ENCODE data around the gene CROCC2.

Gene CROCC2

DNA sequence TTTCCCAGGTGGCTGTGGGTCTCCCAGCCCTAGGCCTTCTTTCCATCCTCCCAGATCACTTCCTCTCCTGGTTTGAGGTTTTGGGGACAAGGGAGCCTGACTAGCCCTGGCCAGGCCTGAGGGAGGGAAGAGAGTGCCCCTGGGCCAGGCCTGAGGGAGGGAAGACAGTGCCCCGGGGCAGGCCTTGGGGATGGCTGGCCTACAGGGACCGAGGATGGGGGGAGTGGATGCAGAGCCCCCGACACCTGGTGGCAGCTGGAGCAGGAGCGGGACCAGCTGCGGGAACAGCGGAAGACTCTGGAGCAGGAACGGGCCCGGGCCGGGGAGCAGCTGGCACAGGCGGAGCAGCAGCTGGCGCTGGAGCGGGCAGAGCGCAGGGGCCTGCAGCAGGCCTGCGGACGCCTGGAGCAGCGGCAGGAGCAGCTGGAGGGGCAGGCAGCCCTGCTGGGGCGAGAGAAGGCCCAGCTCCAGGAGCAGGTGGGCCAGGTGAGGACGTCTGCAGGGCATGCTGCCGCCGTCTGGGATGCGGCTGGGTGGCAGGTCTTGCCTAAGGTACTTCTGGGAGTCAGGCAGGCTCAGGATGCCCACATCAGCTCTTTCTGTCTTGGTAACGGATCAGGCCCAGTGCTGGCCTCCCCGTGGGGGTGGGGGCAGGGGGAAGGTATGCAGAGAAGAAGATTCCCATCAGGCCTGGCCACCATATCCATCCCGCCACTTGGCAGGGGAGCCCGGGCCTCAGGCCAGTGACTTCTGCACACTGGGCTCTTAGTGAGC, 29.2 kb downstream of the CROCC2 start:
- in situ Hi-C loops (cut with MboI; ENCODE audit: low sequenced_read_pairs, unreplicated experiment) = no loop called here
- DNase-seq (ENCODE audit: low spot score) = no peak
- TF ChIP-seq CTCF (IDR thresholded peaks at IDR 0.05; ENCODE audit: borderline replicate concordance, control extremely low read depth, extremely low read depth, insufficient read depth, missing control alignments) = no peak

DNA sequence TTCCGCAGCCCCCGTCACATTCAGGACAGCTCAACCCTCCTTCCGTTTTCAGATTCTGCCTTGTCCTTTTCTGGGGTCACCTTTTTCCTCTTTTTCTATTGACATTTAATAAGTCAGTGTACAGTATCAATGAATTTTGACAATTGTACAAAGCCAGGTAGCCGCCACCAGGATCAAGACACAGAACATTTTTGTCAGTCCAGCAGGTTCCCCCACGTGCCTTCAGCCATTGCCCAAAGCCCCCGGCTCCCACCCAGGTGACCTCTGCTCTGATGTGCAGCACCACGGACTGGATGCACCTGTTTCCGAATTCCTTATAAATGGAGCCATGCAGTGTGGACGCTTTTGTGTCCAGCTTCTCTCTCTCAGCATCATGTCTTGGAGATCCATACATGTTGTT, 30.0 kb downstream of the CROCC2 start:
- no peak for DNase-seq (ENCODE audit: low spot score)
- in situ Hi-C loops (cut with MboI; ENCODE audit: low sequenced_read_pairs, unreplicated experiment) = no loop called here
- no peak for TF ChIP-seq CTCF (IDR thresholded peaks at IDR 0.05; ENCODE audit: borderline replicate concordance, control extremely low read depth, extremely low read depth, insufficient read depth, missing control alignments)

- TF ChIP-seq CTCF (IDR thresholded peaks at IDR 0.05; ENCODE audit: borderline replicate concordance, control extremely low read depth, extremely low read depth, insufficient read depth, missing control alignments) = no peak
- no peak for DNase-seq (ENCODE audit: low spot score)
- in situ Hi-C loops (cut with MboI; ENCODE audit: low sequenced_read_pairs, unreplicated experiment) = no loop called here
Measured at GRCh38 chr2:240946046-240946445, 39.9 kb downstream of the CROCC2 start.

DNA sequence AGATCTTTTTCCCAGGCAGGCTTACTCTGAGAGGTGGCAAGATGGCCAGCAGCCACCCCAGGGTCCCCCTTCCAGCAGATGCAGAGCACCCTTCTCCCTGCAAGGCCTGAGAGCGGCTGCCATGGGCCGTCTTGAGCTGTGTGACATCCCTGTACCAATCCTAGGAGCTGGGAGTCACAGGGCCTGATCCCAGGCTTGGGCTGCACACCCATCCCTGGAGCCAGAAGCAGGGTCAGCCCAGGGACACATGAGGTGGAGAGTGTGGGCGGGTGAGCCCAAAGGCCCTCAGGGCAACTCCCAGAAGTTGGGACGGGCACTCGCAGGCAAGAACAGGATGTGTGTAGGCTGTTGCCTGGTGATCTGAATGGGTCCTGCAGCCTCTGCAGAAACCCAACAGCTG, 40.5 kb downstream of the CROCC2 start:
- in situ Hi-C loops (cut with MboI; ENCODE audit: low sequenced_read_pairs, unreplicated experiment) = no loop called here
- no peak for DNase-seq (ENCODE audit: low spot score)
- no peak for TF ChIP-seq CTCF (IDR thresholded peaks at IDR 0.05; ENCODE audit: borderline replicate concordance, control extremely low read depth, extremely low read depth, insufficient read depth, missing control alignments)

DNA sequence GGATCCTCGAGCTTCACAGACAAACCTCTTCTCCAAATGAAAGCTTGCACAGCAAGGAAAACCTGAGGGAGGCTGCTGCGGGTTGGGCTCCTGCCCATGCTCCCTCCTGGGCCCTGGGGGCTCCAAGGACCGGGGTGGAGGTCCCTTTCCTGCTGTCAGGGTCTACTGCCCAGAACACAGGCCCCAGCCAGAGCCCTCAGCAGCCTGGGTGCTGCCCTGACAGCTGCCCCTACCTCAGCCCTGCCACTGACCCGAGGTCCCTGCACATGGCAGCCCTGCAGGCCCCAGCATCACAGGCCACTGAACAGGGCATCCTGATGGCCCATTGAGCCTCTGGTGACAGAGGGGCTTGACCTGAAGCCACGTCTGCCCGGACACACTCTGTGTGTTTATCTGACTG, 41.0 kb downstream of the CROCC2 start:
- in situ Hi-C loops (cut with MboI; ENCODE audit: low sequenced_read_pairs, unreplicated experiment) = no loop called here

DNA sequence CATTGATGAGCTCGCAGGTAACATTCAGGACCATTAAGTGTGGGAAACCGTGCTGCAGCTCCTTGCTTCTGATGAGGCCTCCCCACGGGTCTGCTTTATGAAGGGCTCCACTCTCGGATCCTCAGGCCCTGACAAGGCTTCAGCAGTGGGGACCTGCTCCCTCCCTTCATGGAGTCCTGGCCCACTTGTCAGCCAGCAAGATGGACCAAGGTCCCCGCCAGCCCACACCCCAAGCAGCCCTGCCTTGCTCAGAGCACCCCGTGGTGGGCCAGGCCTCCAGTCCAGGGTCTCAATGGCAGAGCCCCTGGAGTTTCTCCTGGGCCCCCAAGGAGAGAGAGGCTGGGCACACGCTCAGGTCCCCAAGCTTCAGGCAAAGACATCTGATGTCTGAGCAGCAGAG, 41.5 kb downstream of the CROCC2 start:
- TF ChIP-seq CTCF (IDR thresholded peaks at IDR 0.05; ENCODE audit: borderline replicate concordance, control extremely low read depth, extremely low read depth, insufficient read depth, missing control alignments) = no peak
- no peak for DNase-seq (ENCODE audit: low spot score)
- in situ Hi-C loops (cut with MboI; ENCODE audit: low sequenced_read_pairs, unreplicated experiment) = no loop called here

More for the DNA sequence above, 41.0 kb downstream of the CROCC2 start:
- TF ChIP-seq CTCF (IDR thresholded peaks at IDR 0.05; ENCODE audit: borderline replicate concordance, control extremely low read depth, extremely low read depth, insufficient read depth, missing control alignments) = no peak
- no peak for DNase-seq (ENCODE audit: low spot score)
